Measurements from ENCODE around the gene PLEKHA3.
"Not testable (repeated sequence)": the region's sequence is repeated elsewhere in the genome, so short reads cannot be mapped to it uniquely, and the experiment has no call there.

PLEKHA3 gene

DNA sequence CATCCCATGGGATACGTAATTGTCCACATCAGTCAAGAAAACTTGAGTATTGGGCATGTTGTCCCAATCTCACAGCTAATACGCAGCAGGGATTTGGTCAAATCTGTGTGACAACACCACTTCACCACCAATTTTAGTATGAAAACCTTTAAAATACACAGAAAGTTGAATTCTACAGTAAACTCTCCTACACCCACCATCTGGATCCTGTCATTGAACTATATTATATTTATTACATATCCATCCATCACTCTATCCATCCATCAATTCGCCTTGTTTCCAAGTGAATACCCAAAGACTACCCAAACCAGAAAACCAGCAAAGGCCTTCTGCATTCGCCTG lies 1.0 kb upstream of the PLEKHA3 start:
- peak in 1 of 6 experiments; percentile 41 for DNase-seq

- DNase-seq, result peak in 1 of 6 experiments; percentile 33
Observed at GRCh38 chr2:178479758-178480226, 465 bp upstream of the PLEKHA3 start.

- DNase-seq, result no peak
Observed at GRCh38 chr2:178482437-178482836, 2.2 kb downstream of the PLEKHA3 start.

DNA sequence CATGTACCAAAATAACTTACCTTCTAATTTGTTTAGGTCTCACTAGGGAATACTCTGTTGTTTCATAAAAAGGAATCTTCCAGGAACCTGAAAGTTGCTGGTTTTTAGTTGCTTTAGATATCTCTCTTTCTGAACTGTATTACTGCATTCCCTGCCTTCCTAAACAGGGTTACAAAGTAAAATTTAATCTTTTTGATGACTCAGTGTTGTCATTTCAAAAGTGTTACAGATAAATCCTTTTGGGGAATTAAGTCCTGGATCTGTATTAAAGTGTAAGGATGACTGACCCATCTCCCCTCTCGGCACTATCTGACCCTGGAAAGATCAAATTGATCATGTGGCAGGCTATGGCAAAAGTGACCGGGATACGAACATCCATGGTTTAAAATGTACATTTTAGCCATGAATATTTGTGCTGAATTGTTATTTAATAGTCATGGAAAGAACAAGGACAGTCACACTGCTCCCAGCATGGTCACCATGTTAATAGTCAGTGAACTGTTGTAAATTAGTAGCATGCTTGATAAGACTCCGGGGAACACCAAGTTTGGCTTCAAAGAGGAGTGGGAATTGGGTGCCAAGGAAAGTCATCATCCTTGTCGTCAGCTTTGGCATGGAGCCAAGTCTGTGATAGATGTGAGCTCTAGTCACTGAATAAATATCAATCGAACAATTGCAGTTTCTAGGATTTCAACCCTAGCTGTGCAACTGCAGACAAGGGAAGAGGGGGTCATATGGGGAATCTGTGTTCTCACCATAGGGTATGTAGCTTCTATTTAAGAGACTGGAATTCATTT lies 4.2 kb downstream of the PLEKHA3 start:
- no peak for DNase-seq

- no peak for DNase-seq
Observed at GRCh38 chr2:178485356-178485755, 5.1 kb downstream of the PLEKHA3 start.

GRCh38 chr2:178491612-178492011 lies 11.4 kb downstream of the PLEKHA3 start:
- DNase-seq, result no peak

GRCh38 chr2:178496049-178496448 lies 15.8 kb downstream of the PLEKHA3 start:
- DNase-seq, result no peak

- no peak for DNase-seq
Observed at GRCh38 chr2:178498137-178498536, 17.9 kb downstream of the PLEKHA3 start.

- DNase-seq, result no peak
Observed at GRCh38 chr2:178499640-178500039, 19.4 kb downstream of the PLEKHA3 start.

DNA sequence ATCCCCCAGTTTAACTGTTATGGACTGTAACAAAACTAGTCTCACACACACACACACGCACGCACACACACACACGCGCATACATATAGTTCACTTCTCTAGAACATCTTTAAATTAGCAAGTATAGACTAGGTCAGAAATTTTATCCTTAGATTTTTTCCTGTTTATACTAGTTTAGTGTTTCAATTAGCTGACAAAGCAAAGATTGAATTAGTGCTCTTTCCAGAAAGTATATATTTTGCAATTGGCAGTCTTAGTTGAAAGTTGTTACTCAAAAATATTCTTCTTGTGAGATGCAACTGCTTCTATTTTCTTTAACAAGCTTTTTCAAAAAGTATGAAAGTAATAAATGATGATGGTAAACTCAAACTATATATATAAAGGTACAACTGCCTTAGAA lies 22.5 kb downstream of the PLEKHA3 start:
- DNase-seq, result no peak

GRCh38 chr2:178506101-178506500 lies 25.8 kb downstream of the PLEKHA3 start:
- no peak for DNase-seq

GRCh38 chr2:178506524-178506923 lies 26.3 kb downstream of the PLEKHA3 start:
- DNase-seq, result no peak

GRCh38 chr2:178506949-178507348 lies 26.7 kb downstream of the PLEKHA3 start:
- no peak for DNase-seq

GRCh38 chr2:178508646-178509045 lies 28.4 kb downstream of the PLEKHA3 start:
- DNase-seq, result no peak

DNA sequence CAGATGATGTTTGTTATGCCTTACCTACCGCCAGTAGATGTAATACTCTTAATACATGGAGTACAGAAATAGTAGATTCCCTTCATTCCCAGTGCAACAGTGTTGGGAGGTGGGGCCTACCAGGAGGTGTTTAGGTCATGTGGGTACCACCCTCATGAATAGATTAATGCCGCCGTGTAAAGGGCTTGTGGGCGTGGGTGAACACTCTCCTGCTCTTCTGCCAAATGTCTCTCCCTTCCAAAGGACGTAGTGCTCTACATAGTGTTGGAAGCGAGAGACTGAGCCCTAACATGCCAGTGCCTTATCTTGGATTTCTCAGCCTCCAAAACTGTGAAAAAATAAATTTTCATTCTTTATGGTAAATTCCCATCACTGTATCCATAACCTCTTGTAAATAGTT lies 30.1 kb downstream of the PLEKHA3 start:
- no peak for DNase-seq

- DNase-seq, result no peak
Observed at GRCh38 chr2:178512484-178512883, 32.2 kb downstream of the PLEKHA3 start.

DNA sequence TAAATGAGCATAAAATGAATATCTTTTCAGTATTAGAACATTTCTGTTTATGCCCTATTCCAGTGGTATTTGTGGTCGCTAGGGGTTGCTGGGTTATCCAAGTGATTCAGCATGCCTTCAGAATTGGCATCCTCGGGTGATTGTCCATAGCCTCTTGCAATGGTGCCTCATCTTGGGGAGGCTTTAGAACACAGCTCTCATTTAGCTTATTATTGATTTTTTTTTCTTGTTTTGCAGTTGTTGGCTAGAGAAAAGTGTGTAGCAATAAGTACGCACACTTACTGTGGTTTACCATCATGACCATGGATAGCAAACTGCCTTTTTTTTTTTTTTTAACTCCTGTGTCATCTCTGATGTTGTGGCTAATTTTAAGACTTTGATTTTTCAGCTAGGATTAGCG lies 33.6 kb downstream of the PLEKHA3 start:
- DNase-seq, result no peak

GRCh38 chr2:178514664-178515063 lies 34.4 kb downstream of the PLEKHA3 start:
- DNase-seq, result no peak

DNA sequence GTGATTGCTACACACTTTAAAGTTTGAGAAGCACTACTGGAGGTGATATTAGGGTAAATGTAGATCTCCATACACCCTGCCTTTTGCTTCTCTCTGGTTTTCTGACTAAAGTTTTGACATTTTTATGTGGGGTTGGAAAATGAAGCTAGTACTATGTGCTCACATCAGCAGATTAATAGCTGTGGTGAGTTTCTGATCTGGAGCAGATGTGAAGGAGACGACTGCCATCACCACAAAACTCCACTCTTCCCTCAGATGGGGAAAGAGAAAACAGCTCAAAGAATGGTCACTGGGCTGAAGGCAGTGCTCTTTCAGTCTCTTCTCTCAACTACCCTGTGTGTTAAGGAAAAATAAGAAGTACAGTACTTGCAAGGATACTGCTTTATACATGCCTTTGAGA lies 37.2 kb downstream of the PLEKHA3 start:
- no peak for DNase-seq

- no peak for DNase-seq
Observed at GRCh38 chr2:178521304-178522150, 41.3 kb downstream of the PLEKHA3 start.

DNA sequence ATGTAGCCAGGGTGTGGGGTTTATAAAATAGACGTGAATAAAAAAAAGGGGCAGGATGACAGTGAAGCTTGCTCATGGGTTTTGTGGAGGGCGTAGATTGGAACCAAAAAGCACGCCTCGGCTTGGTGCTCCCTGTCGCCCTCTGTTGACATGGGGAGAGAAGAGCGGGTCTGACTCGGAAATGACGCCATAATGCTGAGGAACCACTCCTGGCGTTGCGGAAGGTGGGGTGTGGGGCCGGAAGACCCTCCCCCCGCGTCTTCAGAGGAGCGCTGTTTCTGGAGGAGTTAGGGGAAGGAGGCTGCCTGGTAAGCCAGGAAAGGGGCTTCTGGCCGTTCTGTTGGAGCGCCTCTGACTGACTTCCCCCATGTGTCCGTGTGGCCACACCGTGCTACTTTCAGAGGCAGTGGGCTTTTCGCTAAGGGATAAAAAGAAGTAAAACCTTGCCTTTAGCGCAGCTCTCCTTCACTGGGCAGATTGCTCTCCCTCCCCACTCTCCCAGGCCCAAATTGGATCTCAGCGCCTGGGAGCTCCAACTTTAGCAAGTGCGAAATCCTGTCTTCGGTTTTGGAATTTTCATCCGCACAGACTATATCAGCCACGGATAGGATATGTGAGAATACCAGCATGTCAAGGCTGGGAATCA lies 42.8 kb downstream of the PLEKHA3 start:
- DNase-seq, result peak; percentile 59 to 82 (median 78)

DNA sequence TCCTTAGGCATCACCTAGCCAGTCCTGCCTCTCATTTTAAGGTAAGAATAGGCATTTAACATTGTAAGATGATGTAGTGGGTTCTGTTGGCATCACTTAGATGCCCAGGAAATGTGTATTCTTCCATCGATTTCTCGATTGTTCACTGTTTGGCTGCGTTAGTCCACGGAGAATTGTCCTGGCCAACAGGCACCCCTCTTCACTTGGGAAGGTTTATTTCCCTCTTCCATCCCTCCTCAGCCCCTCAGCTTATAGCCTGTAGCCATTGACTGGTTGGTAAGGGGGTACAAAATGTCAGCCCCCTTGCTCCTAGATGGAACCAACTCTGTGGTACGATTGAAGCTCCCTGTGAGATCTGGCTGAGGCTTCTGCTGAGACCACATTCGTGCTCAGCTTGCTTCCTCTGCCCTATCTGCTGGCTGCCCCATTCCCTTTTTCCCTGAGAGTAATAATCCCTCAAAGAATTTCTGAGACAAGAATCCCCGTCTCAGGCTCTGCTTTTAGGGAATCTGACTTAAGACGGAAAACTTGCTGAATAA lies 43.4 kb downstream of the PLEKHA3 start:
- peak in 1 of 6 experiments; percentile 4 for DNase-seq

DNA sequence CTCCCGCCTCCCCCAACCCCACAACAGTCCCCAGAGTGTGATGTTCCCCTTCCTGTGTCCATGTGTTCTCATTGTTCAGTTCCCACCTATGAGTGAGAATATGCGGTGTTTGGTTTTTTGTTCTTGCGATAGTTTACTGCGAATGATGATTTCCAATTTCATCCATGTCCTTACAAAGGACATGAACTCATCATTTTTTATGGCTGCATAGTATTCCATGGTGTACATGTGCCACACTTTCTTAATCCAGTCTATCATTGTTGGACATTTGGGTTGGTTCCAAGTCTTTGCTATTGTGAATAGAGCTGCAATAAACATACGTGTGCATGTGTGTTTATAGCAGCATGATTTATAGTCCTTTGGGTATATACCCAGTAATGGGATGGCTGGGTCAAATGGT lies 44.8 kb downstream of the PLEKHA3 start:
- DNase-seq, result not testable (repeated sequence)
